ENCODE results near the gene ZNF341.

Gene ZNF341

GRCh38 chr20:33811776-33812151 lies 80.0 kb downstream of the ZNF341 start:
- Histone ChIP-seq H3K27me3 (no peaks in the 10 kb centered on the region), H3K27ac (peak overlapping the region; percentile 86 to 99 (median 96)), H3K9me3 (replicated peaks in 1 of 11) (no peaks in the 10 kb centered on the region), H3K4me1 (peaks cover 21 to 56% (median 28%) of the 10 kb centered on the region in 10 experiments), H3K9ac (peak overlapping the region; percentile 88 to 100 (median 98)), H3K4me2 (peak overlapping the region; percentile 94 to 99 (median 96)), H3K36me3 (peaks cover 19 to 31% (median 25%) of the 10 kb centered on the region in 11 experiments), H3K4me3 (peak overlapping the region; percentile 83 to 100 (median 96)), H4K20me1 (peaks cover 39 to 54% (median 45%) of the 10 kb centered on the region in 11 experiments)
- no peak for TF ChIP-seq Cebpa-rat (IDR thresholded peaks at IDR 0.05)

- no peaks in the 10 kb centered on the region for H3K27me3 ChIP-seq
- peak overlapping the region; percentile 94 to 99 (median 96) for H3K4me2 ChIP-seq
- peaks cover 21 to 61% (median 28%) of the 10 kb centered on the region in 10 experiments for H3K4me1 ChIP-seq
- H3K36me3 ChIP-seq: peaks cover 19 to 36% (median 29%) of the 10 kb centered on the region in 11 experiments
- peak overlapping the region; percentile 86 to 99 (median 96) for H3K27ac ChIP-seq
- peak overlapping the region; percentile 88 to 100 (median 98) for H3K9ac ChIP-seq
- TF ChIP-seq Cebpa-rat (IDR thresholded peaks at IDR 0.05): no peak
- H3K9me3 ChIP-seq (replicated peaks in 1 of 11): no peaks in the 10 kb centered on the region
- peak overlapping the region; percentile 83 to 100 (median 96) for H3K4me3 ChIP-seq
- H4K20me1 ChIP-seq: peaks cover 45 to 60% (median 50%) of the 10 kb centered on the region in 11 experiments
Measured at GRCh38 chr20:33812152-33812849, 80.5 kb downstream of the ZNF341 start.

- peaks cover 22 to 68% (median 29%) of the 10 kb centered on the region in 10 experiments for H3K4me1 ChIP-seq
- H3K27me3 ChIP-seq: no peaks in the 10 kb centered on the region
- peaks cover 52 to 66% (median 57%) of the 10 kb centered on the region in 11 experiments for H4K20me1 ChIP-seq
- no peak for TF ChIP-seq Cebpa-rat (IDR thresholded peaks at IDR 0.05)
- peaks cover 19 to 39% (median 30%) of the 10 kb centered on the region in 11 experiments for H3K36me3 ChIP-seq
- no peaks in the 10 kb centered on the region for H3K9me3 ChIP-seq (replicated peaks in 1 of 11)
- H3K4me2 ChIP-seq: peak overlapping the region; percentile 94 to 99 (median 96)
- H3K27ac ChIP-seq: peak overlapping the region; percentile 86 to 99 (median 96); a peak in 21 of 22 replicates
- peak overlapping the region; percentile 83 to 100 (median 96) for H3K4me3 ChIP-seq
- H3K9ac ChIP-seq: peak overlapping the region; percentile 88 to 100 (median 98)
Measured at GRCh38 chr20:33812908-33813462, 81.2 kb downstream of the ZNF341 start.

GRCh38 chr20:33814238-33814712 lies 82.5 kb downstream of the ZNF341 start:
- Histone ChIP-seq H4K20me1 (peaks cover 64 to 79% (median 70%) of the 10 kb centered on the region in 11 experiments), H3K4me1 (peaks cover 34 to 81% (median 42%) of the 10 kb centered on the region in 10 experiments), H3K4me2 (peak overlapping the region; percentile 94 to 99 (median 96); a peak in 18 of 22 replicates)

GRCh38 chr20:33815671-33816070 lies 83.9 kb downstream of the ZNF341 start:
- no peak overlapping the region for H3K9ac ChIP-seq

More at GRCh38 chr20:33814238-33814712, 82.5 kb downstream of the ZNF341 start:
- H3K9ac ChIP-seq: no peak overlapping the region
- no peak overlapping the region for H3K27ac ChIP-seq
- peaks cover 23 to 52% (median 35%) of the 10 kb centered on the region in 11 experiments for H3K36me3 ChIP-seq
- H3K4me3 ChIP-seq: no peak overlapping the region; a peak in 1 of 20 replicates
- TF ChIP-seq Cebpa-rat (IDR thresholded peaks at IDR 0.05): no peak
- no peaks in the 10 kb centered on the region for H3K27me3 ChIP-seq
- H3K9me3 ChIP-seq (replicated peaks in 1 of 11): no peaks in the 10 kb centered on the region

GRCh38 chr20:33816191-33816590 lies 84.4 kb downstream of the ZNF341 start:
- Histone ChIP-seq H4K20me1 (peaks cover 84 to 98% (median 89%) of the 10 kb centered on the region in 11 experiments), H3K27me3 (no peaks in the 10 kb centered on the region), H3K4me3 (no peak overlapping the region), H3K4me2 (peak overlapping the region in 2 of 11 experiments; percentile 32 to 95; a peak in 4 of 22 replicates), H3K36me3 (peaks cover 23 to 64% (median 38%) of the 10 kb centered on the region in 11 experiments), H3K27ac (no peak overlapping the region), H3K4me1 (peaks cover 44 to 87% (median 50%) of the 10 kb centered on the region in 10 experiments), H3K9ac (no peak overlapping the region), H3K9me3 (replicated peaks in 1 of 11) (no peaks in the 10 kb centered on the region)
- TF ChIP-seq Cebpa-rat (IDR thresholded peaks at IDR 0.05): no peak

More at GRCh38 chr20:33815671-33816070, 83.9 kb downstream of the ZNF341 start:
- Histone ChIP-seq H3K27me3 (no peaks in the 10 kb centered on the region), H3K4me3 (no peak overlapping the region), H3K27ac (no peak overlapping the region), H3K4me2 (peak overlapping the region in 3 of 11 experiments; percentile 94 to 98 (median 95); a peak in 4 of 22 replicates), H3K36me3 (peaks cover 23 to 61% (median 35%) of the 10 kb centered on the region in 11 experiments), H3K9me3 (replicated peaks in 1 of 11) (no peaks in the 10 kb centered on the region), H3K4me1 (peaks cover 44 to 83% (median 51%) of the 10 kb centered on the region in 10 experiments), H4K20me1 (peaks cover 78 to 93% (median 84%) of the 10 kb centered on the region in 11 experiments)
- no peak for TF ChIP-seq Cebpa-rat (IDR thresholded peaks at IDR 0.05)

- H3K27ac ChIP-seq: no peak overlapping the region
Measured at GRCh38 chr20:33817411-33817810, 85.6 kb downstream of the ZNF341 start.

GRCh38 chr20:33819456-33819855 lies 87.7 kb downstream of the ZNF341 start:
- no peak overlapping the region for H3K27ac ChIP-seq
- peaks cover 40 to 89% (median 53%) of the 10 kb centered on the region in 11 experiments for H3K36me3 ChIP-seq
- TF ChIP-seq Cebpa-rat (IDR thresholded peaks at IDR 0.05): no peak

More at GRCh38 chr20:33817411-33817810, 85.6 kb downstream of the ZNF341 start:
- Histone ChIP-seq H3K4me1 (peaks cover 44 to 87% (median 49%) of the 10 kb centered on the region in 10 experiments), H3K36me3 (peaks cover 25 to 76% (median 40%) of the 10 kb centered on the region in 11 experiments), H3K27me3 (no peaks in the 10 kb centered on the region), H4K20me1 (peaks cover 96 to 100% (median 100%) of the 10 kb centered on the region in 11 experiments), H3K4me3 (no peak overlapping the region), H3K9me3 (replicated peaks in 1 of 11) (no peaks in the 10 kb centered on the region), H3K4me2 (peak overlapping the region in 3 of 11 experiments; percentile 1 to 49 (median 8); a peak in 4 of 22 replicates), H3K9ac (no peak overlapping the region)
- TF ChIP-seq Cebpa-rat (IDR thresholded peaks at IDR 0.05): no peak

More at GRCh38 chr20:33819456-33819855, 87.7 kb downstream of the ZNF341 start:
- H3K4me2 ChIP-seq: peak overlapping the region; percentile 11 to 56 (median 41); a peak in 18 of 22 replicates
- H3K9ac ChIP-seq: peak overlapping the region in 1 of 11 experiments; percentile 9; a peak in 2 of 22 replicates
- H4K20me1 ChIP-seq: peaks cover 99 to 100% (median 100%) of the 10 kb centered on the region in 11 experiments
- no peaks in the 10 kb centered on the region for H3K27me3 ChIP-seq
- peaks cover 24 to 80% (median 29%) of the 10 kb centered on the region in 10 experiments for H3K4me1 ChIP-seq
- no peaks in the 10 kb centered on the region for H3K9me3 ChIP-seq (replicated peaks in 1 of 11)
- H3K4me3 ChIP-seq: no peak overlapping the region

All from BLaER1 treated with 17β-estradiol and CSF1 and Interleukin-3, amounts not matched to agents 10 nM and 100 nM (cell line).